Measurements from ENCODE around the gene SUMO3.

GRCh38 chr21:44858291-44858690, 40.4 kb upstream of the SUMO3 start:
- TF ChIP-seq CTCF (IDR thresholded peaks at IDR 0.05) (no peak), POLR2A (IDR thresholded peaks at IDR 0.05) (no peak)

All from testis (tissue), 2 donors.